B cell (primary cell): ENCODE measurements around the gene FXYD1.

Experiments
- CTCF ChIP-seq: fragments of 200-600 bp; IDR thresholded peaks from one replicate; pipeline ENCODE4 v1.8.0; 2022; ENCODE audit warnings: antibody characterized with exemption, mild to moderate bottlenecking
- EZH2 ChIP-seq: IDR thresholded peaks from 2 replicates; pipeline ENCODE4 v1.6.1; 2012; ENCODE audit warnings: borderline replicate concordance, low read depth, mild to moderate bottlenecking, moderate library complexity, low read length; ENCODE audit not compliant: insufficient read depth, poor library complexity, severe bottlenecking

GRCh38 chr19:35160629-35161433, 22.2 kb downstream of the FXYD1 start:
- no peak for TF ChIP-seq CTCF
- TF ChIP-seq EZH2: no peak
